Stimulated activated naive CD8-positive, alpha-beta T cell treated with anti-CD3 and anti-CD28 coated beads, Interleukin-15, amount 100 ng/mL, for 72 hours (primary cell): ENCODE results near the gene KIRREL3.

Experiments
- ATAC-seq: fragments of 150-1000 bp; cut with Tn5 transposase; 2 replicates; pipeline ENCODE4 v1.10.0; 2021; ENCODE audit warnings: mild to moderate bottlenecking, moderate library complexity
- DNase-seq, 2 donors: peaks; one replicate each; pipeline ENCODE4 v3.0.0; 2021 to 2022
- H3K27ac Mint-ChIP-seq, 2 donors: one replicate each; pipeline ENCODE4 v1.8.0; 2022; ENCODE audit warnings: mild to moderate bottlenecking in 2 of 2, mixed read lengths in 2 of 2, moderate library complexity in 2 of 2
- H3K27me3 Mint-ChIP-seq: one replicate; pipeline ENCODE4 v1.8.0; 2022; ENCODE audit warnings: mixed read lengths
- H3K4me1 Mint-ChIP-seq: one replicate; pipeline ENCODE4 v1.8.0; 2022; ENCODE audit warnings: mild to moderate bottlenecking, mixed read lengths
- H3K4me3 Mint-ChIP-seq, 2 donors: one replicate each; pipeline ENCODE4 v1.8.0; 2022; ENCODE audit warnings: mild to moderate bottlenecking in 2 of 2, mixed read lengths in 2 of 2, moderate library complexity in 1 of 2
- H3K9me3 Mint-ChIP-seq, 2 donors: one replicate each; pipeline ENCODE4 v1.8.0; 2022; ENCODE audit warnings: mixed read lengths in 2 of 2

The KIRREL3 gene

DNA sequence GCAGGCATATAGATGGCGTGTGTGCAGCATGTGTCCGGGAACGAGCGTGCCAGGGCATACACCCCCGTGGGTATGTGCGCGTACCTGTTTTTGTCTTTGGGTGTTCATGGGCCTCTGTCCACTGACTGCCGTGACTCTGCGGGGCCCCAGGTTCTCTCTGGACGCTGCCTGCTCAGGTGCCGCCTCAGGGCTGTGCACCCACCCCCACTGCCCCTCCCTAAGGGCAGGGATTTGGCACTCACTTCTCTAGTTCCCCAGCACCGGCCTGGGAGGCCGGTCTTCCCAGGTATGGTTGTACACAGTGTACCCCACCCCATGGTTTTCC is 533.6 kb downstream of the KIRREL3 start:
- ATAC-seq (no peak), DNase-seq (no peak)
- peaks cover 0 to 6% of the 10 kb centered on the region in 2 donors for H3K9me3 Mint-ChIP-seq
- no peaks in the 10 kb centered on the region for H3K27me3 Mint-ChIP-seq
- H3K4me3 Mint-ChIP-seq: no peak overlapping the region
- peak overlapping the region in 1 of 2 donors; percentile 63 for H3K27ac Mint-ChIP-seq
- peaks cover 28% of the 10 kb centered on the region for H3K4me1 Mint-ChIP-seq

DNA sequence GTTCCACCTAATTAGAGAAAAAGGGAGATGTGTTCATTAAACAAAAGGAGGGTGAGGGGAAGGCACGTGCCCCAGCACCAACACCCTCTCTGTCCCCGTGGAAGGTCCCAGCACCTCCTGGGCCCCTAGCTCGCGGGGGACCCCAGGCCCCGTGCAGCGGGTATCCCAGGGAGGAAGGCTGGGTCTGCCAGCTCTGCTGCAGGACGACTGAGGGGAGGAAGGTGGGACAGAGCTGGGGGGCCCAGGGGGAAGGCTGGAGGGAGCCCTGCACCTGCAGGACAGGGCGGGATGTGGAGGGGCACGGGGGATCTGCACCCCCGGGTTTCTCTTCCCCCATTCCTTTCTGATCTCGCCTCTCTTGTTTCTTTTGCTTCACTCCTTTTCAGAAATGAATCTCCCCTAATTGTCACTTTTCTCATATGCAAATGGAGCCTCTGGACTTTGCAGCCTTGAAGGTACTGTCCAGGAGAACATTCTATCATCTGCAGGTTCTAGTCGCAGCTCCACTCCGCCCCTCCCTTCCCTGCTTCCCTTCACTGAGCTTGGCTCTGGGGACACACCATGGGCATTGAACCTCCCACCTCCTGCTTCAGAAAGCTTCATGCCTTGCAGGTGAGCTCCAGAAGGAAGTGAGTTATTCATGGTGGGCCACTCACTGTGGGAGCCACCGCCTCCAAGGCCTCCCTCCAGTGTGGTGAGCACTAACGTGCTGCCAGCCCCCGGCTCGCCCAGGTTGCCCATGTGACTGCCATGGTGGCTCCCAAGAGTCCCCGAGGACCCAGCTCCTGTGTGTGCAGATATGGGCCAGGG is 534.1 kb downstream of the KIRREL3 start:
- peak; percentile 22 for ATAC-seq
- no peaks in the 10 kb centered on the region for H3K27me3 Mint-ChIP-seq
- H3K27ac Mint-ChIP-seq: peak overlapping the region in 1 of 2 donors; percentile 19
- H3K4me3 Mint-ChIP-seq: peak overlapping the region in 1 of 2 donors; percentile 75
- no peak for DNase-seq
- H3K9me3 Mint-ChIP-seq: peaks cover 0 to 6% of the 10 kb centered on the region in 2 donors
- H3K4me1 Mint-ChIP-seq: peaks cover 28% of the 10 kb centered on the region

DNA sequence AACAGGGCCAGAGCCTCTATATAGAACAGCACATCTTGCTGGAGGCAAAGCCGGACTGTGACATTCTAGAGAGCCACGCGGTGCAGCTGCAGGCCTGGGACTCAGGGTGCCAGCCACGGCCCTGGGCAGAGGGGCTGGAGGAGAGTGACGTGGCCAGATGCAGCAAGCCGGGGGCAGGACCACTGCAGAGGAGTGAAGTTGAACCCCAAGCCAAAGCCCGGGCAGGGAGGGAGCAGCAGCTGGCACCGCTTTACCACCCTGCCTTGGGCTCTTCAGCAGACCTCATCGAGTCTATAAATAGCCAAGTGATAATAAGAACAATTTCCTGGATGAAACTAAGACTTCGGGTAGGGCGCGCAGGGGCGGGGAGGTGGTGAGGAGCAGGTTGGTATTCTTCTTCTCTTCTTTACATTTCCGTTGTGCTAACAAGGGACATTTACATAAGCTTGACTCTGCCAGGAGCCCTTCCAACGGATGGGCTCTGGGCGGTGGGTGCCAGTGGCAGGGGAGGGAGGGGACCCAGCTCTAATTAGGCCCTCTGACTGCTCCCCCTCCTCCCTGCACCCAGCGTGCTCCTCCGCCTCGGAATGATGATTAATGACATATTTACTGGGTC is 534.9 kb downstream of the KIRREL3 start:
- peak overlapping the region in 1 of 2 donors; percentile 75 for H3K4me3 Mint-ChIP-seq
- H3K27ac Mint-ChIP-seq: peak overlapping the region in 1 of 2 donors; percentile 59
- H3K27me3 Mint-ChIP-seq: no peaks in the 10 kb centered on the region
- peaks cover 28% of the 10 kb centered on the region for H3K4me1 Mint-ChIP-seq
- peak; percentile 14 to 17 for DNase-seq
- peaks cover 0 to 6% of the 10 kb centered on the region in 2 donors for H3K9me3 Mint-ChIP-seq
- ATAC-seq: peak; percentile 58

DNA sequence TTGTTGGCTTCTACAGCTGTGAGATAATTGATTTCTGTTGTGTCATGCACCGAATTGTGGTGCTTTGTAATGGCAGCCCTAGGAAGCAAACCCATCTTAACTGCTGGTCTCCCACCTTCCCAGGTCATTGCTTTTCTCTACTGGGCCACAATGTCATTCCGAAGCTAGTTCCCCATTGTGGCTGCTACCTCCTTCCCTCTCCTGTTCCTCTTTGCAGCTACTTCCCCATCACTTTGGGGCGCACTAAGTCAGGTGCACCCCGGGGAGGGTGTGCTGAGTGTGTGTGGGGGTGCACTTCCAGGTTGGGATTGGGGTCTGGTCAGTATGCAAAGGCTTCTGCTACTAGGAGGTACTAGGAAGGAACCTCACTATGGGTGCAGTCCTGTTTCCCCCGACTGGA is 535.8 kb downstream of the KIRREL3 start:
- Mint-ChIP-seq H3K27me3 (no peaks in the 10 kb centered on the region), H3K27ac (no peak overlapping the region)
- no peak for ATAC-seq

DNA sequence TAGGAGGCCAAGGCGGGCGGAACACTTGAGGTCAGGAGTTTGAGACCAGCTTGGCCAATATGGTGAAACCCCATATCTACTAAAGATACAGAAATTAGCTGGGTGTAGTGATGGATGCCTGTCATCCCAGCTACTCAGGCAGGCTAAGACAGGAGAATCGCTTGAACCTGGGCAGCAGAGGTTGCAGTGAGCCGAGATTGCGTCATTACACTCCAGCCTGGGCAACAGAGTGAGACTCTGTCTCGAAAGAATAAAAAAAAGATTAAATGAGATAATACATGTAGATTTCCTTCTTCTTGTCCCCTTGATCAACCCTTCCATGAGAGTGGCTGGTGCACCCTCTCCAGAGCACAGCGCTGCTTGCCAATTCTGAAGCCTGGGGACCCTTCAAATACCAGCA is 538.1 kb downstream of the KIRREL3 start:
- no peaks in the 10 kb centered on the region for H3K27me3 Mint-ChIP-seq
- no peak for DNase-seq
- H3K4me3 Mint-ChIP-seq: no peak overlapping the region
- H3K9me3 Mint-ChIP-seq: peaks cover 0 to 6% of the 10 kb centered on the region in 2 donors
- ATAC-seq: no peak
- no peak overlapping the region for H3K27ac Mint-ChIP-seq
- peaks cover 28% of the 10 kb centered on the region for H3K4me1 Mint-ChIP-seq

More for the DNA sequence above, 535.8 kb downstream of the KIRREL3 start:
- no peak for DNase-seq
- Mint-ChIP-seq H3K4me1 (peaks cover 28% of the 10 kb centered on the region), H3K4me3 (no peak overlapping the region), H3K9me3 (peaks cover 0 to 6% of the 10 kb centered on the region in 2 donors)

DNA sequence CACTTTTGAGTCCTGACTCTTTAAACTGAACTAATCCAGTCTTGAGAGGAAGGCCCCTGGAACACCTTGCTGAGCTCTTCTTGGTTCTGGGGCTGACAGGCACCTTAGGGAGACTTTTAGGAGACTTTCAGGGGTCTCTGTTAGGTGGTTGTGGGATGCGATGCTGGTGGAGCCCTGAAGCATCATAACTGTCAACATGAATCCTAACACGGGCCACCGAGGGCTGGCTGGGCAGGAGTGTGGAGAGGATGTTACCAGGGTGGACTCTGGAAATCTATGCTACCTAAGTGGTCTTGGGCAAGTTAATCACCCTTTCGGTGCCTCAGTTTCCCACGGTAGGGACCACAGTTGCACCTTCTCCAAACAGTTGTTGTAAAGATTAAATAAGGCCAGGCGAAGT is 538.6 kb downstream of the KIRREL3 start:
- ATAC-seq (no peak), DNase-seq (no peak)
- no peak overlapping the region for H3K4me3 Mint-ChIP-seq
- H3K9me3 Mint-ChIP-seq: peaks cover 0 to 6% of the 10 kb centered on the region in 2 donors
- H3K27ac Mint-ChIP-seq: no peak overlapping the region
- peaks cover 28% of the 10 kb centered on the region for H3K4me1 Mint-ChIP-seq
- no peaks in the 10 kb centered on the region for H3K27me3 Mint-ChIP-seq

DNA sequence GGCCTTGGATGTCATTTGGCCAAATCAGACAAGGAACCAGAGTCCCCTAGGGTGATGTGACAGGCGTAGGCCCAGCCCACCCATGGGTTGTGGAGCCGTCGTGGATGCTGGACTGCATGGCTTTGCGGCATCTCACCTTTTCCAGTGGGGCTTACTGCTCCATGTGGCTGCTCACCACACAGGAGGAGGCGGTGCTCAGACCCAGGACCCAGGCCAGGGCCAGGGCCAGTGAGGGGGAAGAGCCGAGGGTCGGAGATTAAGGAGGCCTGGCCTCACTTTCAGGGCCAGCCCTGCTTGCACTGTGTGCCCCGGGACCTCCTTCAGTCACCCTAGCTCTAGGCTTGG is 539.5 kb downstream of the KIRREL3 start:
- H3K4me1 Mint-ChIP-seq: peaks cover 20% of the 10 kb centered on the region
- no peaks in the 10 kb centered on the region for H3K27me3 Mint-ChIP-seq
- no peak overlapping the region for H3K4me3 Mint-ChIP-seq

DNA sequence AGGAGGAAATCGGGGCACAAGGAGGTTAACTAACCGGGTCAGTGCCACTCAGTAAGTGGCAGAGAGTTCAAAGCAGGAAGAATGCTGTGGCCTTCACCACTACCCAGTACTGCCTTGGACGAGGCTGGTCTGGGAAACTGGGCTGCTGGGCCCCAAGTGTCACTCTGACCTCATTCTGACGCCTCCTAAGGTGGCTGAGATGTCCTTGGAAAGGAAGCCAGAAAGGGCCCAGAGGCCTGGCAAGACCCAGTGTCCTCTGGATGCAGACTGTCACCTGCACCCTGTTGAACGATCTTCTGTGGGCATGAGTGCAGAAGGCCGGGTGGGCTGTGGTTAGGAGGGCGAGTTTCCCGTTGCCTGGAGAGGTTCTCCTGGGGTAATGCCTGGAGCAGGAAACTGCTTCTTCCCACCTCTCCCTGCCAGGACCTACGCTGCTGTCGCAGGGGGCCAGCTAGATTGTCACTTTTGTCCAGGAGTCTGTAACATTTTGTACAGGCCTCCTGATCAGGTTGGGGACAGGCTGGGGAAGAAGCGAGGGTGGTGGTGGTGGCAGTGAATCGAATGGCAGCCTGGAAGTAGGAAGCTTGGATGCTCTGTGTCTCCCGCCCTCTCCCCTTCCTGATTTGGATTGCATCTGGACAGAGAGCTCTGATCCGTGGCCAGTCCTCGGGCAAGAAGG is 540.0 kb downstream of the KIRREL3 start:
- ATAC-seq (no peak), DNase-seq (no peak)
- H3K4me3 Mint-ChIP-seq: no peak overlapping the region
- H3K9me3 Mint-ChIP-seq: peaks cover 0 to 6% of the 10 kb centered on the region in 2 donors
- H3K4me1 Mint-ChIP-seq: peaks cover 15% of the 10 kb centered on the region
- H3K27ac Mint-ChIP-seq: no peak overlapping the region
- H3K27me3 Mint-ChIP-seq: no peaks in the 10 kb centered on the region

More for the DNA sequence above, 539.5 kb downstream of the KIRREL3 start:
- peaks cover 0 to 6% of the 10 kb centered on the region in 2 donors for H3K9me3 Mint-ChIP-seq
- no peak for DNase-seq
- ATAC-seq: no peak
- no peak overlapping the region for H3K27ac Mint-ChIP-seq

DNA sequence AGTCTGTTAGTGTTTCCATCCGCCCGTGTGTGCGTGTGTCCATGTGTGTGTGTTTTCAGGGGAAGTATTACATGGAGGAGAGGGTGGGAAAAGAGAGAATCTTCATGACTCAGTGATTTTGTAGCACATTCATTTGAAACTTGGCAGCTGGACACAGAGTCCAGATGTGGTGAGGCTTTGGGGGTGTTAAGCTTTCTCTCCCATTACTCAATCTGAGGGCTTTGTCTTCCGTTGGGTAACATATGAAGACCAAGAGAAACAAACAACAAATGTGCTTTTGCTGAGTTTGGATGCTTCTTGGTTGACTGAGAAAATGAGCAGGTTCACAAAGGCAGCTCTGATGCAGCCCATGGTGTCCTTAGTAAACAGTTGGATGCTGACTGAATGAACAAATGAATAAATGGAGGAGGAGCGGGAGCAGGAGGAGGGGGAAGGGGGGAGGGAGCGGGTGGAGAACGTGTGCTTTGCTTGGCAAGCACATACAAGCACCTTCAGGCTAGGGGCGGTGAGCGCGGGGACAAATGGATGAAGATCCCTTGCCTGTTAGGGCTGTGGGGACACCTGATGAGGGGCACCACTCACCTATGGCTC is 540.8 kb downstream of the KIRREL3 start:
- Mint-ChIP-seq H3K4me1 (peaks cover 8% of the 10 kb centered on the region), H3K27ac (peak overlapping the region in 1 of 2 donors; percentile 27), H3K27me3 (no peaks in the 10 kb centered on the region), H3K4me3 (no peak overlapping the region), H3K9me3 (peaks cover 0 to 3% of the 10 kb centered on the region in 2 donors)
- DNase-seq (no peak), ATAC-seq (no peak)

DNA sequence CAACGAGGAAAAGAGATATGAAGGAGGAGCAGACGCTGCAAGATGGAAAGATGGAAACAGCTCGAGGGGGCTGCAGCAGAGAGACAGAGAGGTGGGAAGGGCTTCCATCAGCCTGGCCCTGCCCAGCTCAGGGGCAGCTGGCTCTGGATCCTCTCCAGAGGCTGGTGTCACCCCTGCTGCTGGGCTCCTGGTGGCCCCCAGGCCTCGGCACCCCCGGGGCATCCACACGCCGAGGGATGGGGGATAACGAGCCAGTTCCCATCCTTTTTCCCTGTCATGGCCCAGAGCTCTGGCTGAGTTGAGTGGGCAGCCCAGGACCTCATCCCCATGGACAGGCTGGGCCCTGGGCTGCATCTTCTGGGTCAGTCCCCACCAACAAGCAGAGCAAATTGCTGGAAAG is 542.8 kb downstream of the KIRREL3 start:
- no peak for ATAC-seq
- Mint-ChIP-seq H3K27me3 (no peaks in the 10 kb centered on the region), H3K9me3 (no peaks in the 10 kb centered on the region), H3K4me1 (no peaks in the 10 kb centered on the region), H3K4me3 (no peak overlapping the region), H3K27ac (no peak overlapping the region)
- no peak for DNase-seq

DNA sequence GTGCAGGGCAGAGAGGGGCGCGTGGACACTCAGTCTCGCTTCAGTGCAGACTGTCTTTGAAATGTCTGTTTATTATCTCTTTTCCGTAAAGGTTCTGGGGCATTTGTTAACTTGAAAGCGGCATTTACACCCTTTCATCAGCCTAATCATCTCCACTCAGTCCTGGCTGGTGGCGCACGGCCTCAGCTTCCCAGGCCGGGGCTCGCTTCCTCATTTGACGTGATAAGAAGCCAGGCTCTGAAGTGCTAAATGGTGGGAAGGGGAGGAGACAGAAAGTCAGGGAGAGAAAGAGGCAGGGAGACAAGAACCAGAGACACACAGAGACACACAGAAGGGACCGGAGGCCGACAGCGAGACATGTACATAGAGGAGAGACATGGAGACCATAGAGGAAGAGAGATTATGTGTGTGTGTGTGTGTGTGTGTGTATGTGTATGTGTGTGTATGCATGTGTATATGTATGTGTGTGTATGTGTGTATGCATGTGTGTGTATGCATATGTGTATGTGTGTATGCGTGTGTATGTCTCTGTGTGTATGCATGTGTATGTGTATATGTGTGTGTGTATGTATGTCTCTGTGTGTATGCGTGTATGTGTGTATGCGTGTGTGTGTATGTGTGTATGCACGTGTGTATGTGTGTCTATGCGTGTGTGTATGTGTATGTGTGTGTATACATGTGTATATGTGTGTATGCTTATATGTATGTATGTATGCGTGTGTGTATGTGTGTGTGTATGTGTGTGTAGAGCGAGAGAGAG is 543.6 kb downstream of the KIRREL3 start:
- DNase-seq (no peak), ATAC-seq (no peak)
- no peak overlapping the region for H3K27ac Mint-ChIP-seq
- no peaks in the 10 kb centered on the region for H3K4me1 Mint-ChIP-seq
- no peak overlapping the region for H3K4me3 Mint-ChIP-seq
- H3K9me3 Mint-ChIP-seq: no peaks in the 10 kb centered on the region
- H3K27me3 Mint-ChIP-seq: no peaks in the 10 kb centered on the region

DNA sequence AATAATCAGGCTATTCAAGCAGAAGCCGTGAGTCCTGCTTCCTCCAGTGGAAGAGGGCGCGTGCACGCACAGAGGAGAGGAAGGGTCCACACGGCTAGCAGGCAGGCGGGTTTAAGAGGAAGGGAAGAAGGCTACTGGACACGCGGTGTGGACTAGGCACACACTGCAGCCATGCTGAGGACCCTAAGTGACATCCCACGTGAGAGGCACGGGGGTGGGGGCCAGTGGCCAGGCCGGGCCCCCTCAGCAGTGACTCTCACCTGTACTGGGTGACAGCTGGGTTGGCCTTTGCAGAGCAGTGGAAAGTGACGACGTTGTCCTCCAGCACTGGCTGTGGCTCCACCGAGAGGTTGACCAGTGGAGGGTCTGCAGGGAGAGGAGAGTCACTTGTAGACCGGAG is 544.5 kb downstream of the KIRREL3 start:
- no peak overlapping the region for H3K4me3 Mint-ChIP-seq
- ATAC-seq: peak; percentile 11
- no peak overlapping the region for H3K27ac Mint-ChIP-seq

DNA sequence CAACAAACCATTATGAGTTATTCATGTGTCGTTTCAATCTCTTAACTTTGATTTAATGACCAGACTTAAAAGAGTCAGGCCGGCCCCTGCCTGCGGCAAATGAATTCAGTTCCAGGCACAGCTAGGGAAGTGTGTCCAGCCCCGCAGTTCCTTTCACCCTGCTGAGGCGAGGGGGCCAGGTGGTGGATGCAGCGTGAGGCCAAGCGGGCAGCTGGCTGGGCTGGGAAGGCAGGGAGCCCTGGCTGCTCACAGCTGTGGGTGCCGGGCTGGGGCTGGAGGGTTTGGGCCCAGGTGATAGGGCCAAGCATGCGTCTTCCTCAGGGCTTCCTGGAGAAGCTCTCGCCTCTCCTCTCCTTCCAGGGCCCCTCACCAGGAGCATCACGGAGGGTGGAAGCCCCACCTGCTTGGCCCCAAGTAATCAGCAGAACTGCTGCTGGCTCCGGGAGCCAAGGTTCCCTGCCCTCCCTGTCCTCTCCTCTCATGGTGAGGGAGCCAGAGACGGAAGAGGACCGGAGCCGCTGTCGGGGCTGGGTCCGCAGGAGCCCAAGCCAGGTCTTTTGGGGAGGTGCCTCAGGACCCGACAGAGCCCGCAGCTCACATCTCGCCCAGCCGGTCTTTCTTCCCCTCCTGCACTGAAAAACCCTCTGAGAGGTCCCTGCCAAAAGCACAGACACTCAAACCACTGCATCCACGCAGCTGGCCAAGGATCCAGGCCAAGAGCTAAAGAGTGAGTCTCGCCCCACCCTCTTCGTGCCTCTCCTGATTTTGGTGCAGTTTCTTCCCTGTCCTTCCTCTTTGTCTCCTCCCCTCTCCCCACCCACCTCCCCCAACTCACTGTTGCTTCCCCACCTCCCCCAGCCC is 548.1 kb downstream of the KIRREL3 start:
- no peak for ATAC-seq
- Mint-ChIP-seq H3K27ac (no peak overlapping the region), H3K4me3 (no peak overlapping the region), H3K4me1 (no peaks in the 10 kb centered on the region), H3K9me3 (peaks cover 16 to 21% of the 10 kb centered on the region in 2 donors), H3K27me3 (no peaks in the 10 kb centered on the region)
- no peak for DNase-seq

More for the DNA sequence above, 544.5 kb downstream of the KIRREL3 start:
- H3K4me1 Mint-ChIP-seq: no peaks in the 10 kb centered on the region
- H3K9me3 Mint-ChIP-seq: peaks cover 4 to 8% of the 10 kb centered on the region in 2 donors
- H3K27me3 Mint-ChIP-seq: no peaks in the 10 kb centered on the region
- DNase-seq: no peak

DNA sequence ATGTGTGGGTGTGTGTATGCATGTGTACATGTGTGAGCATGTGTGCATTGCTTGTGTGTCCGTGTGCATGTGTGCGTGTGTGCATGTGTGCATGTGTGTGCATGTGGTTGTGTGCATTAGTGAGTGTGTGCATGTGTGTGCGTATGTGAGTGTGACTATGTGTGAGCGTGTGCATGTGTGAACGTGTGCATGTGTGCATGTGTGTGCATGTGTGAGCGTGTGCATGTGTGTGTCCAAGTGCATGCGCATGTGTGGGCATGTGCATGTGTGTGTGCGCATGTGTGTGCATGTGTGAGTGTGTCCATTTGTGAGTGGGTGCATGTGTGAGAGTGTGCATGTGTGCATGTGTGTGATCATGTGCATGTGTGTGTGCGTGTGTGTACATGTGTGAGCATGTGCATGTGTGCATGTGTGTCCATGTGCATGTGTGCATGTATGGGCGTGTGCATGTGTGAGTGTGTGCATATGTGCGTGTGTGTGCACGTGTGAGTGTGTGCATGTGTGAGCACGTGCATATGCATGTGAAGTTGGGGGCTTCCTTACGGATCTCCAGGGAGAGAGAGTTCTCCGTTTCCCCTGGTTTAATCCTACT is 549.3 kb downstream of the KIRREL3 start:
- Mint-ChIP-seq H3K4me1 (no peaks in the 10 kb centered on the region), H3K9me3 (peaks cover 16 to 21% of the 10 kb centered on the region in 2 donors), H3K27me3 (no peaks in the 10 kb centered on the region), H3K27ac (no peak overlapping the region), H3K4me3 (no peak overlapping the region)
- DNase-seq (no peak), ATAC-seq (no peak)
